Activated CD4-positive, CD25-positive, alpha-beta regulatory T cell treated with anti-CD3 and anti-CD28 coated beads, Interleukin-2, amount 50 U/mL, for 24 hours (primary cell): Measurements from ENCODE around the gene MNDA.
A peak's percentile ranks its signal among the peaks of the same experiment; 100 is the strongest.

Experiments
- ATAC-seq, 2 donors: fragments of 150-1000 bp; cut with Tn5 transposase; one replicate each; pipeline ENCODE4 v1.10.0; 2021; ENCODE audit warnings: mild to moderate bottlenecking in 1 of 2, moderate library complexity in 1 of 2

Gene MNDA

DNA sequence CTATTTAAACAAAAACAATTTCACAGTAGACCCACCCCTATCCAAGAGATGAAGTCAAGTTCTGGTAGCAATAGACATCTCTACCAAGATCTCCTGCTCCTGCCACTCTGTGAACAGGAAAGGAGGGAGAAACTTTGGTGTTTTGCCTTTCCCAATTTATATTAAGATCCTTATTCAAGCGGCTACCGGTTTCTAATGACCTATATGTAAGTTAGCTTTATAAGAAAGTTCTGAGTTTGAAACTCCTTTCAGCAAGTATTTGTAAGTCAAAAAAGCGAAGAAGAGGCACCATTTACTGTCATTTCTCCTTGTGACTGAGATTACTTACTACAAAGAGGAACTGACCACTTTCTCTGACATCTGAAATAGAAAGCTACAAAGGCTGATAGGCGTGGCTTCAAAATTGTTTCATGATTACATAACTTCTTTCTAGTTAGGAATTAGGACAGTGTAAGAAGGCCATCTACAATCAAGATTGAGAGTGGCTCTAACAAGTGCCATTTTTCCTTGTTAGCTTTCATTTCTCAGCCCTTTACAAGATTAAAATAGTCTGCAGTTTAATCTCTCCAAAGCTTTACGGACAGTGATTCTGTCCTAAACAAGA, at the start of gene MNDA:
Gene MNDA (plus strand): TSS at position 448 of the 604 bp plus-strand sequence. CDS start 10,803 bp downstream, outside the sequence.
- no peak for ATAC-seq

DNA sequence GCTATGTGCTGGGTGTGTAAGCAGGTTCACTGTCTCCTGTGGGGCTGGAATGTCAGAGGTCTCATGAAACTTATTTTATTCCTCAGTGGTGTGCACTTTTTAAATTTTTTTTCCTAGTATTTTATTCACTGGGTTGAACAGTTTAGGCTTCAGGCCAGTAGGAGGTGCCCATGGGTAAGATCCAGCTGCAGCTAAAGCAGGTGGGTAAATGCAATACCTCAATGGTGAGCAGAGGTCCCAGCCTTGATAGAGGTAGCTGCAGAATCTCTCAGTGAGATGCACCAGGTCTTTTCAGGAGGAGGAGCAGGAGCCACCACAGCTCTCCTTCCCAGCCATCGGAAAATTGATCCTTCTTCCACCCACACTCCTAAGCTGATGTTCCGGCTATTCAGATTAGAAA, 37.5 kb upstream of the MNDA start:
- no peak for ATAC-seq

GRCh38 chr1:158794247-158794646, 36.9 kb upstream of the MNDA start:
- ATAC-seq = no peak

DNA sequence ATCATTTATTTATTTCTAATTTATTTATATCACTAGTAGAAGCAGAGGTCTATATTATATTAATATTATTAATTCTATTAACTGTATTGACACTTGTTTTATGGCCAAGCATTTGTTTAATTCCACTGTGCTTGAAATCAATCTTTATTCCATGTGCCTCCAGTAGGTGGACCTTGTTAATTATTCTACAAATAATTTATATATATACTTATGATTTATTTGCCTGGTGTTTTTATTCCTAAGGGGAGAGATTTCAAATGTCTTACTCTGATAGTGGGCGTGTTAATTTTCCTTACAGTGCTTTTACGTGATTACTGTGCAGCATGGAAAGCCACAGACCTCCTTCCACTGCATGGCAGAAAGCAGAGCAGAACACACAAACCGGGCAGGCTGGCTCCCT, 32.6 kb upstream of the MNDA start:
- no peak for ATAC-seq

DNA sequence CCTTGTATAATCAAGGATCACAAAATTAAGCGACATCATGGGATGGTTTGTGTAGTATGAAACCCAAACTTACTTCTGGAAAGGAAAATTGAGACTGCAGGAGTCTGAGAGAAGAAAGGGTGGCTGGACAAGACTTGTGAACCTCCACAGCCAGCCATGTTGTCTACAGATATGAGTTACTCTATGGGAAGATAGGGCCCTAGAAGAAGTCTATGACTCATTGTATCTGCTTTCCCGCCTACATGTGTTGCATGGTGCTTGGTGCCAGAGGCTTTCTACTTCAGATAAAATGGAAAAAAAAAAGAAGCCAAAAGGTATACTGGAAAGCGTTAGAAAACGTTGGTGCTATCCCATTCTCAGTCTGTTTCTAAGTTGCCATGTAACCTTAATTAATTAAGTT, 31.5 kb upstream of the MNDA start:
- ATAC-seq = peak in 1 of 2 donors; percentile 48

DNA sequence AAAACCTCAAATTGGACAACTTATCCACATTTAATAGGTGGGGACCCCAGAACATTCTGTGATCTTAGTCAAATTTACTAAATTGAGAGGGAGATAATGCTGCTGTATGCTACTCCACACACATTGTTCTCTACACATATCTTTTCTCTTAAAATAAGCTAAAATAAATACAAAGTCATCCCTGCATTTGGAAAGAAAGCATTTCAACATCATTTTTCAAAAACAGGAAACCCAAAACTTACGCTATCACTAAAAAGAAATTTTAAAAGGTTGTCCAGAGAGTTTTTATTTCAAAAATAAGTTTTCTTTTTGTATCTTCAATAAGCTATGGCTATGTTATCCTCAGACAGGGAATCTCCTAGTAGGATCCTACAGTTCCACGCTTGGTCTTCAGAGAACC, 30.6 kb upstream of the MNDA start:
- no peak for ATAC-seq

DNA sequence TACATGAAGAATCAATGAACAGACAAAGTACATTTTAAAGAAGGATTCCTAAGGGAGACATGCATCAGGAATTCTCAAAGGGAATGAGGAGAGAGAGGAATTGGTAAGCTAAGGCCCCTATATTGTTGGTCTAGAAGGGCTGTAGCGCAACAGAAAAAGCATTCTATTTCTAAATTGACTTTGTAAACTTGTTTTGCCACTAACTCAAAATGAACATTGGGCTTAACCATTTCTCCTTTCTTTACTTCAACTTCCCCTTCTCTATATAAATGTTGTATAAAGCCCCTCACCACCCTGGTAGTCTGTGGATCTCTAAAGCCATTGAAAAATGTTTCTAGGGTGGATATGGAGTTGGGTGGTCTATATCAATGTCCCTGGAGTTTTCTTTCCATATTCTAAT, 29.8 kb upstream of the MNDA start:
- ATAC-seq = no peak

DNA sequence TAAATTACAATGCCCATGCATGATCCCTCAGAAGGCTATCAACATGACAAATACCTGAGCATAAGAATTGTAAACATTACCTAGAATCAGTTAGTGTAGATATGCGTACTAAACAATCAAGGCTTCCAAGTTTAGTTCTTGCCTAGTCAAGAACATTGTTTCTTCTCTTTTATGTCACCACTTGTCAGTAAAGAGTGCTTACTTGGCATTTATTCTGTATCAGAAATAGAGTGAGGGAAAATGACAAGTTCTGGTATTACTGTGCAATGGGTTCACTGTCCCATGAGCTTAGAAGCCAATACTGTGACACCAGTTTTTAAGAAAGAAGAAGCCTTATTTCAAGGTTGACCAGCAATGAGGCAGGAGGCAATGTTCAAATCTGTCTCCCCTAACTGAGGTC, 27.5 kb upstream of the MNDA start:
- ATAC-seq = no peak

DNA sequence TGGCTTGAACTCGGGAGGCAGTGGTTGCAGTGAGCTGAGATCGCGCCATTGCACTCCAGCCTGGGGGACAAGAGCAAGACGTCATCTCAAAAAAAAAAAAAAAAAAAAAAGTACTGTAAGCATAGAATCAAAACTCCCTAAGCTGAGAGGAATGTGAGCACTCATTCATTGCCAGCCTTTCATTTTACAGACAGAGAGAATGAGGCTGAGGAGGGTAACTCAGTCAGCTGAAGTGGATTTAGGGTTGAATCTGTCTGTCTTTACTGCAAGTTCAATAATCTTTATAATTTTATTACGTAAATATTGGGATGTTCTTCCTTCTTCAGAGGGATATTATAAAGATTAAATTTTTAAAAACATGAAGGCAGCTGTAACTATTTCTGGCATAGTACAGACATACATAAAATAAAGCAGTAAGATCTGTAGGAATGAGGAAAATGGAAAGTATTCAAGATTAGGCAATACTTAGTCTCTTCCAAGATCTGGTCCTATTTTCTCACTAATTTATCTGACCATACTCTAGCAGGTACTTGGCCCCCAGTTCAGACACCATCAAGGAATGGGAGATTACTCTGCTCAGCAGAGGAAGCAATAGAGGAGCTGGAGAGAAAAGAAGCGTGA, 24.1 kb upstream of the MNDA start:
- ATAC-seq = no peak

DNA sequence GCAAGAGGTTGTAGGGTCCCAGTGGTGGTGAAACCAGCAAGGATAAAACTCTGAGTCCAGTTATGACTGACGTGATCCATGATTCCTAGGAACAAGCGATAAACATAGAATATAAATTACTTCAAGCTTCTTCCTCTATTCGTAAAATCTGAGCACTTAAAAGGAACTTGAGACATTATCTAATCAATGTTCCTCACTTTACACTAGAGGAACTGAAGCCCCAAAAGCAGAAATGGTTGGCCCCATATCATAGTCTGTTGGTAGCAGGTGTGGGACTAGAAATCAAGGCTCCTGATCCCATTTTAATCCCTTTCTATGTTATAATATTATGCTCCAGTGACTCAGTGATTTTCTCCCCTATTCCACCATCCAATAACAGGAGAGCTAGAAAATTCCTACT, 21.9 kb upstream of the MNDA start:
- no peak for ATAC-seq

DNA sequence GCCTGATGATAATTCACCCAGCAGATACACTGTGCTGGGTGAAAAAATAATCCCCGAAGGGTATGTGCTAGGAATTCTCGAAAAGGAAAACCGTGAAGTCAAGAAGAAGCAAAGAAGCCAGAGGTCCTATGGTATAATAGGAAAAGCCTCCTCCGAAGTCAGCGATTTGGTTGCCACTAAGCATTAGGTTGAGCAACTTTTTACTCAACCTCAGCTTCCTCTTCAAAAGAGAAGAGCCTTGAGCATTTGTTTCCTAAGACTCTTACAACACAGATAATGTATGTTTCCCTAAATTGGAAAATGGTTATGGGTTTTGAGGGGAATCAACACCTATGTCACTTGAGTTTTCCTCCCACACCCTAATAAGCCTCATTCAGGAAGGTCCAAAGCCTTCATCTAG, 21.3 kb upstream of the MNDA start:
- no peak for ATAC-seq

DNA sequence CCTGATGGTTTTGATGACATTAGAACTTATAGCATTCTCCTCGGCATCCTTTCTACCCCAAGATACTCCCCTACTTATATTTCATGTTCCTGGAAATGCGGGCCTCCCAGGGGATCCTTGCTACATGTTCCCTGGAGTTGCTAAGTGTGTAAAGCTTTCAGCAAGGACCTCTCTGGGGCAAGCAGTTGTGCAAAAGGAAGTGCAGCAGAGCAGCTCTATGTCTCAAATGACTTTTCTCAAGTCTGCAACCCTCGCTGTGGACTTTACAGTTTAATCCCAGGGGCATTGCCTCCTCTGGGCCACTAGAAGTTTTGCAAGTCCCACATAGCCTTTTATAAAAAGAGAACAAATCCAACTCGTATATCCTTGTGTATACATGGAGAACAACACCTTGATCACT, 20.8 kb upstream of the MNDA start:
- ATAC-seq = no peak

- ATAC-seq = no peak
Measured at GRCh38 chr1:158812336-158812735, 18.8 kb upstream of the MNDA start.

GRCh38 chr1:158813164-158813563, 18.0 kb upstream of the MNDA start:
- no peak for ATAC-seq

GRCh38 chr1:158814970-158815369, 16.2 kb upstream of the MNDA start:
- ATAC-seq = no peak

GRCh38 chr1:158818560-158818959, 12.6 kb upstream of the MNDA start:
- ATAC-seq = no peak

DNA sequence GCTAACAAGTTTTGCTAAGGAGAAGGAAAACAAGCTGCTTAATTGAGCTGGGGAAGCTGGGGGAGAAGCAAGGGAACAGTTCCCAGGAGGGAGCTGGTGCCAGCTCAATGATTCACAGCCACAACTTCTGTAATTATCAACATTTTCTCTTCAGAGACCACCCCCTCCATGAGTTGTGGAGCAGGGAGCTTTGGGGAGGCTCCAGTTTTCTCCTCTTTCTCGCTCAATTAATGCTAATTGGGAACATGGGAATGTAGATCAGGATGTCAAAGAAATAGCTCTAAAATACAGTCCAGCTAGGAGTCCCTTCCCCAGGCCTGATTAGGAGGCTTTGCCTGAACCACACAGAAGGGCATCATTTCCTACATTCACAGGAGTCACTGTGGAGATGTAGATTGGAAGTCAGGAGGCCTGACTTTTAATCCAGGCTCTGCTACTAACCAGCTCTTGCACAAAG, 12.1 kb upstream of the MNDA start:
- no peak for ATAC-seq

DNA sequence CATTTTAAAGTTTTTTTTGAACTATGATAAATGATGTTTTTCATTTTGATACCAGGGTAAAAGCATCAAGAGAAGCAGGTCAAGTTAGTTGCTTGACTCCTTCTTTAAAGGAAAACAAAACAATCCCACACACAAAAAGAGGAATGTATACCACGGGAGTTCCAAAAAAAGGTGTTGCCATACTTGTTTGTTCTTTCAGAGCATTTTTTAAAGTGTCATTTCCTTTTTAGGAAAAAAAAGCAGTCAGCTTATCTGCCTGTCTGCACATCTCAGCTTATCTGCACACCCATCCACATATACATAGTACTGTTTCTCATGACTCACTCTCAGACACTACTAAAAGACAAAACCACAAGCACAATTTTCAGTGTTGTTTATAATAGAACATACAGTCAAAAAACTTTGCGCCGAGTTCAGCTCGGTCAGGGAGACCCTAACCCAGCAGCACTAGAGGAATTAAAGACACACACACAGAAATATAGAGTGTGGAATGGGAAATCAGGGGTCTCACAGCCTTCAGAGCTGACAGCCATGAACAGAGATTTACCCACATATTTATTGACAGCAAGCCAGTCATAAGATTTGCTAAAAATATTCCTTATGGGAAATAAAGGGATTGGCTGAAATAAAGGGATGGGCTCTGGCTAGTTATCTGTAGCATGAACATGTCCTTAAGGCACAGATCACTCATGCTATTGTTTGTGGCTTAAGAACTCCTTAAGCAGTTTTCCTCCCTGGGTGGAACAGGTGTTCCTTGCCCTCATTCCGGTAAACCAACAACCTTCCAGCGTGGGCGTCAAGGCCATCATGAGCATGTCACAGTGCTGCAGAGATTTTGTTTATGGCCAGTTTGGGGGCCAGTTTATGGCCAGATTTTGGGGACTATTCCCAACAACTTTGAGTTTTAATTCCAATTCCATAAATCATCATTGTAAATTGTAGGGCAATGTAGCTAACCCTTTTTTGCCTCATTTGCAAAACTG, 11.4 kb upstream of the MNDA start:
- peak; percentile 96 to 99 for ATAC-seq

DNA sequence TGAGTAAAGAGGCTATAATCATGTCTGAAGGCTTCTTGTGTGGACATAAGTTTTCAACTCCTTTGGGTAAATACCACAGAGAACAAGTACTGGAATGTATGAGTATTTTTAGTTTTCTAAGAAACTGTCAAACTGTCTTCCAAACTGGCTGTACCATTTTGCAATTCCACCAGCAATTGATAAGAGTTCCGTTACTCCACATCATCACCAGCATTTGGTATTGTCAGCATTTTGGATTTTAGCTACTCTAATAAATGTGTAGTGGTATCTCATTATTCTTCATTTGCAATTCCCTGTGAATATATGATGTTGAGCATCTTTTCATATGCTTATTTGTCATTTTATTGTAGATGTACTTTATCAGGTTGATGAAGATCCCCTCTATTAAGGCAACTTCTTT, 9.4 kb upstream of the MNDA start:
- ATAC-seq = no peak

GRCh38 chr1:158830074-158830677, 975 bp upstream of the MNDA start:
- peak; percentile 51 to 56 for ATAC-seq

DNA sequence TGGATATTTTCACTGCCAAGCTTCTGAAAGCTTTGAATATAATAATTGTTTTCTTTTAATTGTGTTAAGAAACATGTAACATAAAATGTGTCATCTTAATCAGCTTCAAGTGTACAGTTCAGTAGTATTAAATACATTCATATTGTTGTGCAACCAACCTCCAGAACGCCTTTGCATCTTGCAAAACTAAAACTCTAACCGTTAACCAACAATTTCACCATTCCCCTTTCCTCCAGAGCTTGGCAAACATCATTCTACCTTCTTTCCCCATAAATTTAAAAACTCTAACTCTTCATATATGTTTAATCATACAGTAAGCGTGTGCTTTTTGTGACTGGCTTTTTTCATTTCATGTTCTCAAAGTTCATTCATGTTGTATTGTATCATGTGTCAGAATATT, 2.1 kb downstream of the MNDA start:
- no peak for ATAC-seq

- no peak for ATAC-seq
Measured at GRCh38 chr1:158836038-158836437, 4.9 kb downstream of the MNDA start.

DNA sequence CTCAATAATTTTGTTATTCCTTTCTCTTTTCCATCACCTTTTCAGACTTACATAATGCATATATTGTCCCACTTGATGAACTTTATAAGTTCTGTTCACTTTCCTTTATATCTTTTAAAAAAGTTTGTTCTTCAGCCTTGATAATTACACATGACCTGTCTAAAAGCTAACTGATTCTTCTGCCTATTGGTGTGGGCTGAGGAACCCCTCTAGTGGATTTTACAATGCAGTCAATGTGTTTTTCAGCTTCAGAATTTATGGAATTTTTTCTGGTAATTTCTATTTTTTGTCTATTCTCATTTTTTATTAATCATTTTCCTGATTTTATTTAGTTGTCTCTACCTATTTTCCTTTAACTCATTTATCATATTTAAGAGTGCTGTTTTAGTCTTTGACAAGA, 7.5 kb downstream of the MNDA start:
- ATAC-seq = no peak
